HG02870 (cell line): ENCODE measurements around the gene MLH3.

Source experiments
- ATAC-seq: cut with Tn5 transposase; IDR thresholded peaks from one replicate; pipeline ENCODE4 v1.9.1; 2021; ENCODE audit warnings: mild to moderate bottlenecking, moderate library complexity; ENCODE audit not compliant: unreplicated experiment

MLH3 gene

DNA sequence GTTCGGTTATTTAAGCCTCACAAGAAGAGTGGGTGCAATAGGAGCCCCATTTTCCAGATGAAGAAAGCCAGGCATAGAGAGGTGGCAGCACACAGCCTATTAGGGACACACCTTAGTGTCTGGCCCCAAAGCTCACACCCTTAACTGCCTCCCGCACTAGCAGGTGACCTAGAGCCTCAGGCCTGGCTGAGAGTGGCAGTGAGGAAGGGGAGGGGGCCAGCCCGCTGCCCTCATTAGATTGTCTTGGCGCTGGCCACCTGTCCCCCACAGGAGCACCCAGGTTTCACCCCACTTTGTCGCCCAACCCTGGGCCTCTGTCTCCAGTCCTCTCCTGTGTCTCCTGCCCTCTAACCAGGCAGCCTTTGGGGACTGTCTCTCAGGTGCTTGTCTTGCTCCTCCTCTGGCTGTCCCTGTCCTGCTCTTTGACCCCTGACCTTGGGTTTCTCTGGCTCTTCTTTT lies 77.3 kb downstream of the MLH3 start:
- ATAC-seq = no peak

DNA sequence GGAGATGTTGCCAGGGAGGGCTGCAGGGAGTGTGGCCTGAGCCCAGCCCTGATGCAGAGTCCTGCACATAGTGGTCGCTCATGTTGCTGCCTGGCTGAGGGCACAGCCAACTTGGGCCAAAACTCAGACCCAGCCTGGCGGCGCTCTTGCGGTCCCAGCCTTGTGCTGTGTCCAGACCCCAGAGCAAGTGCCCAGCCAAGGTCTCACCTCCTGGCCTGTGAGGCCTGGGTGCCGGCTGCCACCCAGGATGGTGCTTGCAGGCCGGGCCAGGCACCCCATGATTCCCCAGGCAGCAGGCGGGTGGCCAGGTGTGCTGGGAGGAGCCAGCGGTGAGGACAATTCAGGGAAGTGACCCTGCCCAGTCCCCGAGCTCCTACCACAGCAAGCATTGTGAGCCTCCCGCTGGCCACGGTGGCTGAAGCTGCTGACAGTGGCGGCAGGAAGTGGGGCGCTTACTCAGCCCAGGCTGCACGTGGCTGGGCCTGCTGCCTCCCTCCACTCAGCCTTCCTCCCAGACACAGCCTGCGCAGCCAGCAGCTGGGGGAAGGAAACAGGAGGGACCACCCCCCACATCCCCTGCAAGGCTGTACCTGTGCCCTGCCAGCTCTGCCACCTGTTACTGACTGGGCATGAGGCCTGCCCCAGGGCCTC lies 78.1 kb downstream of the MLH3 start:
- ATAC-seq = no peak

DNA sequence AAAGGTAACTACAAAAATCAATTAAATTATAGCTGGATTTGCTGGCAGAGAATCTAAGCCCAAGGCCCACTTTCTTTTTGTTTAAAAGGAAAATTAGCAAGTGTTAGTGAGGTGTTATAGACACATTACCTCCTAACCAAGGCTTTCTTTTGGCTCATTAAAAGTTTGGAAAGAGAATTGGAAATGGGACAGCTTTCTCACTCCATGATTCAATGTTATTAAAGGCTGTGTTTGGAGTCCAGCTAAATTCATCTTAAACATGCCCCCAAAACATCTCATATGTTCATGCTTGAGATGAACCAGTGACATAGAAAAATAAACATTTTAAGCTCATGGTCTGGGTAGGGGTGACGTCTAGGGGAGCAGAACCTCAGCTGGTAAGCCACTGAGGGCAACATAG lies 82.5 kb downstream of the MLH3 start:
- no peak for ATAC-seq

DNA sequence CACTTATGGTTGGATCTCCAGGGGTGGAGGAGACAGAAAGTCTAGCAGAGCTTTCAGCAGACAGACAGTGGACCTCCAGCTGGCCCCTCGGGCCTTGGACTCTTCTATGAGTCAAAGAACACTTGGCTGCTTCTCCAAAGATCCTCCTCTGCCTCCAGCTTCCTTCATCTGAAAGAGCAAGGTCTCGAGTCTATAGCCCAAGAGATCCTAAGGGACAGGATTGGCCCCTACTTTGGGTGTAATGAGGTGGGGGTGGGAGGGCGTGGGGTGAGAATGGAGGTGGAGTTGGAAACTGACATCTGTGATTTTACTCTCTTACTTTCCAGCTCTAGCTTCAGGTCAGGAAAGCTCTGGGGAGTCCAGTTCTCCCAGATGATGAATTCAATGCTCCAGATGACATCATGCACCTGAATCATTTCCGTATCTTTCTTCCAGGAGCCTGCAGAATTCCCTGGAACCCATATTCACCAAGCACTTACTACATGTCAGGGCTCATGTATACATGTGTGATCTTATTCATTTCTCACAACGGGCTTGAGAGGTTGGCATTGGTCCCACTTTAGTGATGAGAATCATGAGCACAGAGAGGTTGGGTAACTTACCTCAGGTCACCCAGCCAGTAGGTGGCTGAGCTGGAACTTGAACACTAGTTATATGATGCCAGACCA lies 85.6 kb downstream of the MLH3 start:
- ATAC-seq = no peak

DNA sequence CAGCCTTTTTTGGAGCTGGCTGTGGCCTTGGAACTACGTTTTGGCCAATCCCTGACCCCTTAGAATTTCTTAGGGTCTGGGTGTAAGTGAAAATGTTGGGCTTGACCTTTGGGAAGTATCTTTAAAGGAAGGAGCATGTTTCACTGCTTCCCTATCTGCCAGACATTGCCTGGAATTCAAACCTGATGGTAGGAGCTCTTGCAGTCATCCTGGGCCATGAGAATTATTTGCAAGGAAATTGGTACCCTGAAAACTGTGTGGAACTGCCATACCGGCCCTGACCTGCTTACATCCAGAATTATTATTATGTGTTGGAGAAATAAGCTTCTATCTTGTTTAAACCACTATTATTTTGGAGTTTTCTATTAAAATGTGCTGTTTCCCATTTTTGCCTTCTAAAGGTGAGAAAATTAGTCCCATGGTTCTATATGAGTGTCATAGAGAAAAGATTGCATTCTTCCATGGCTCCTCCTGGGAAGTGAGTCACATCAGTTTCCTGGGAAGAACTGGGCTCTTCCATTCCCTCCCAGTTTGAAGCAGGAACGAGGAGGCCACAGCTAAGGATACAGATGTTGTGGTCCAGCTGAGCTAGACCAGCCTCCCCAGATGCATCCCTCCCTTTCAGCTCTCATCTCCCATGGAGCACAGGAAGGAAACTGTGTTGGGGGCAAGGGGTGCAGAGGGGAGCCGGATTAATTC lies 86.3 kb downstream of the MLH3 start:
- no peak for ATAC-seq
